Left lung (tissue), 10 donors: ENCODE results near the gene CDHR3. TPM values are rescaled to one million over a fixed set of nuclear protein-coding genes. Genes with fewer than 3 reads are reported as not detected.

ENCODE experiments used
- ATAC-seq: fragments of 200-7000 bp; cut with Tn5 transposase; one replicate; pipeline ENCODE4 v1.9.1; 2020; ENCODE audit warnings: moderate library complexity
- DNase-seq, 4 donors: peaks; one replicate each; pipeline ENCODE4 v3.0.0-alpha.2; 2013 to 2020
- H3K27ac ChIP-seq, 2 donors: fragments of 200-600 bp; sonication (generic) in 1 of 2; one replicate each; pipeline versions ENCODE4 v1.5.0 to v1.8.0; 2020 to 2021
- H3K27me3 ChIP-seq, 2 donors: fragments of 200-600 bp; sonication (generic) in 1 of 2; one replicate each; pipeline versions ENCODE4 v1.5.0 to v1.8.0; 2020 to 2021
- H3K36me3 ChIP-seq, 2 donors: fragments of 200-600 bp; sonication (generic) in 1 of 2; one replicate each; pipeline versions ENCODE4 v1.5.0 to v1.8.0; 2020 to 2021
- H3K4me1 ChIP-seq, 2 donors: fragments of 200-600 bp; one replicate each; pipeline ENCODE4 v1.8.0; 2021
- H3K4me3 ChIP-seq, 2 donors: fragments of 200-600 bp; sonication (generic) in 1 of 2; one replicate each; pipeline versions ENCODE4 v1.5.0 to v1.8.0; 2020 to 2021; ENCODE audit warnings: mild to moderate bottlenecking in 1 of 2
- H3K9me3 ChIP-seq, 2 donors: fragments of 200-600 bp; sonication (generic) in 1 of 2; one replicate each; pipeline versions ENCODE4 v1.5.0 to v1.8.0; 2020 to 2021
- CTCF ChIP-seq, 2 donors: fragments of 200-600 bp; sonication (generic) in 1 of 2; IDR thresholded peaks; one replicate each; pipeline versions ENCODE4 v1.5.0 to v1.8.0; 2021; ENCODE audit warnings: antibody characterized with exemption in 2 of 2
- intact Hi-C, 2 donors: fragments of 100-400 bp; cut with DNase I; formaldehyde crosslinking; loops; one replicate each; pipeline versions ENCODE4 v1.11.2 to v1.14.2; 2022
- polyA plus RNA-seq, 6 donors: library from polyadenylated mRNA; unstranded; fragments of 120-200 nt; gene quantifications; one replicate each; pipeline ENCODE4 v1.2.1, GENCODE V29; 2013; ENCODE audit not compliant: insufficient read length in 6 of 6
- total RNA-seq, 2 donors: library from RNA; stranded (reverse); fragmentation: NEBNext Ultra II Directional; extraction: Animal tissue kit (Norgen Biotek cat#: 25700); gene quantifications; one replicate each; pipeline ENCODE4 v1.2.1, GENCODE V29; 2021
- donor health status: DM: no; HTN: yes; CAD: no.
- donor health status: DM: no; HTN: no; CAD: no.

Gene CDHR3
- total and polyA plus RNA-seq, 8 donors, result 2.8 to 44.0 (median 24.8) TPM

- Histone ChIP-seq H3K4me1 (no peaks in the 10 kb centered on the region), H3K27ac (no peak overlapping the region), H3K4me3 (no peak overlapping the region), H3K36me3 (no peaks in the 10 kb centered on the region), H3K9me3 (peaks cover 0 to 6% of the 10 kb centered on the region in 2 donors), H3K27me3 (no peaks in the 10 kb centered on the region)
- DNase-seq (no peak), ATAC-seq (no peak)
- intact Hi-C loops, result no loop called here
- TF ChIP-seq CTCF (IDR thresholded peaks at IDR 0.05), result no peak
Observed at GRCh38 chr7:105924945-105925344, 38.1 kb upstream of the CDHR3 start.

GRCh38 chr7:105926131-105926530 lies 36.9 kb upstream of the CDHR3 start:
- no peaks in the 10 kb centered on the region for H3K36me3 ChIP-seq
- peaks cover 0 to 6% of the 10 kb centered on the region in 2 donors for H3K9me3 ChIP-seq
- H3K27ac ChIP-seq, result no peak overlapping the region
- DNase-seq (no peak), ATAC-seq (no peak)
- no peaks in the 10 kb centered on the region for H3K4me1 ChIP-seq
- intact Hi-C loops, result no loop called here
- no peak overlapping the region for H3K4me3 ChIP-seq
- H3K27me3 ChIP-seq, result no peaks in the 10 kb centered on the region
- TF ChIP-seq CTCF (IDR thresholded peaks at IDR 0.05), result no peak

DNA sequence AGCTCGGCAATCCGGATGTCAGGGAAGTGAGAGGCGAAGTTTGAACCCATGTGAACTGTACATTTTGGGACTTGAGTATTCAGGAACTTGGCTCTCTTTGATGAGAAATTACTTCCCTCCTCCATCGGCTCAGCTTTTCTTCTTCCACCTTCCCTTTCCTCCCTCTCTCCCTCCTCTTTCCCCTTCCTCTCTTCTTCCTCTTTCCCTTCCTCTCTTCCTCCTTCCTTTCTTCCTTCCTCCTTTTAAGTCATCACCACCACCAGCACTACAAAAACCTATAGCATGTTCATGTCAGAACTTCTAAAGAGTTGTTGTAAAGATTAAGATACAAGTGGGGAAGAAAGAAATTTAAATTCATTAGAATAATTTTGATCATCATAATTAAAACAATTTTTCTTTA lies 31.9 kb upstream of the CDHR3 start:
- intact Hi-C loops, result no loop called here

DNA sequence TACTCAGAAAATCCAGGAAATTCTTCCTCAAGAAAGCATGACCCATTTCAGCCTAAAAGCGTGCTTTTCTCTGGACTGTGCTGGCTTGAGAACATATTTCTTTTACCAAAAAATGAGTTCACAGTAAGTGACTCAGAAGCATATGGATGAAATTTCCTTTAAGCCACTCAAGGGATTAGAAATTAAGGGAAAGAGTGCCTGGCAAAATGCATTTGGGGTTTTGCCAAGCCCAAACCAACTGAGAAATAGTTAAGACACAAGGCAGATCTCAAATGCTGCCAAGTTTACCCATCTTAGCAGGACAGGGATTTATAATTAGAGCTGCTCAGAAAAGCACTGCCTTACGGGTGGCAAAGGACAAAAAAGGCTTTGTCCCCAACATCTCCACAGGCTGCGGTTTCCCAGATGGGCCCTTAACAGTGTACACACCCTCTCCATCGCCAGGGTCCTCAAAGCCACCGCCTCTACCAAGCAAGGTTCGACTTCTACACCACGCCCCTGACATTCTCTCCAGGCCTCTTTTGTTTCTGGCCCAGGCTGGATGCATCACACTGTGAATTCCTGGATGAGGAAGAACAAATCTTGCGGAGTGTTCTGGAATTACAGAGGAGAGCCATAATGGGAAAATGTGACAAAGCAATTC lies 30.1 kb upstream of the CDHR3 start:
- intact Hi-C loops, result no loop called here
- peak overlapping the region in 1 of 2 donors; percentile 63 for H3K27ac ChIP-seq
- peak; percentile 62 for ATAC-seq

More for the DNA sequence above, 31.9 kb upstream of the CDHR3 start:
- TF ChIP-seq CTCF (IDR thresholded peaks at IDR 0.05), result no peak
- no peak overlapping the region for H3K4me3 ChIP-seq
- H3K27me3 ChIP-seq, result no peaks in the 10 kb centered on the region
- no peak overlapping the region for H3K27ac ChIP-seq
- DNase-seq, result no peak
- H3K36me3 ChIP-seq, result no peaks in the 10 kb centered on the region
- H3K4me1 ChIP-seq, result peaks cover 10 to 12% of the 10 kb centered on the region in 2 donors
- no peak for ATAC-seq
- H3K9me3 ChIP-seq, result no peaks in the 10 kb centered on the region

More for the DNA sequence above, 30.1 kb upstream of the CDHR3 start:
- peak in 1 of 4 donors; percentile 69 for DNase-seq
- H3K4me3 ChIP-seq, result no peak overlapping the region
- no peaks in the 10 kb centered on the region for H3K9me3 ChIP-seq
- no peak for TF ChIP-seq CTCF (IDR thresholded peaks at IDR 0.05)
- no peaks in the 10 kb centered on the region for H3K27me3 ChIP-seq
- H3K4me1 ChIP-seq, result peaks cover 10 to 12% of the 10 kb centered on the region in 2 donors
- H3K36me3 ChIP-seq, result no peaks in the 10 kb centered on the region
